ENCODE results near the gene PRDM16. TPM values are rescaled to one million over a fixed set of nuclear protein-coding genes. Genes with fewer than 3 reads are reported as not detected.

The PRDM16 gene
- total and polyA plus RNA-seq, 2 of the 13 experiments (the other 11 are each of a cell fraction or from before 2014, with no cell fraction given), result 0.15 to 0.81 TPM

DNA sequence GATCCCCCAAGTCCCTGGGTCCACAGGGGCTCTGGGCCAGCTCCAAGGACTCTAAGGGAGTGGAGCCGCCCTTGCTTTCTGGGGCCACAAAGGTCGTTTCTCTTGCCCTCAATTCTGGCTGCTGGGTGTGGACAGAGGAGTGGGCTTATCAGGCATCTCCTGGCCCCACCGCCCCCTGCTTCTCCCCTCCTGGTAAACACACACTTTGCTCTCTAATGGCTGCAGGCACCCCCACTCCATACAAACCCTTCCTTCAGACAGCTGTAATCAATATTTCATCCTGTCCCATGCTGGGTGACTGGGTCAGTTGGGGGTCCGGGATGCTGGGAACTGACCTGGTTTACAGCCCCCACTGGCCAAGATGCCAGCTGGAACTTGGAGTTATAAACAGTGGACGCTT, 67.5 kb downstream of the PRDM16 start (continued):
- TF ChIP-seq, protein P1, sequence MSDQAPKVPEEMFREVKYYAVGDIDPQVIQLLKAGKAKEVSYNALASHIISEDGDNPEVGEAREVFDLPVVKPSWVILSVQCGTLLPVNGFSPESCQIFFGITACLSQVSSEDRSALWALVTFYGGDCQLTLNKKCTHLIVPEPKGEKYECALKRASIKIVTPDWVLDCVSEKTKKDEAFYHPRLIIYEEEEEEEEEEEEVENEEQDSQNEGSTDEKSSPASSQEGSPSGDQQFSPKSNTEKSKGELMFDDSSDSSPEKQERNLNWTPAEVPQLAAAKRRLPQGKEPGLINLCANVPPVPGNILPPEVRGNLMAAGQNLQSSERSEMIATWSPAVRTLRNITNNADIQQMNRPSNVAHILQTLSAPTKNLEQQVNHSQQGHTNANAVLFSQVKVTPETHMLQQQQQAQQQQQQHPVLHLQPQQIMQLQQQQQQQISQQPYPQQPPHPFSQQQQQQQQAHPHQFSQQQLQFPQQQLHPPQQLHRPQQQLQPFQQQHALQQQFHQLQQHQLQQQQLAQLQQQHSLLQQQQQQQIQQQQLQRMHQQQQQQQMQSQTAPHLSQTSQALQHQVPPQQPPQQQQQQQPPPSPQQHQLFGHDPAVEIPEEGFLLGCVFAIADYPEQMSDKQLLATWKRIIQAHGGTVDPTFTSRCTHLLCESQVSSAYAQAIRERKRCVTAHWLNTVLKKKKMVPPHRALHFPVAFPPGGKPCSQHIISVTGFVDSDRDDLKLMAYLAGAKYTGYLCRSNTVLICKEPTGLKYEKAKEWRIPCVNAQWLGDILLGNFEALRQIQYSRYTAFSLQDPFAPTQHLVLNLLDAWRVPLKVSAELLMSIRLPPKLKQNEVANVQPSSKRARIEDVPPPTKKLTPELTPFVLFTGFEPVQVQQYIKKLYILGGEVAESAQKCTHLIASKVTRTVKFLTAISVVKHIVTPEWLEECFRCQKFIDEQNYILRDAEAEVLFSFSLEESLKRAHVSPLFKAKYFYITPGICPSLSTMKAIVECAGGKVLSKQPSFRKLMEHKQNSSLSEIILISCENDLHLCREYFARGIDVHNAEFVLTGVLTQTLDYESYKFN (CRISPR knock-in tag; conservative IDR thresholded peaks at IDR 0.05), result 0 out of 2 replicates have a peak, but pooled peaks have one; percentile 24

DNA sequence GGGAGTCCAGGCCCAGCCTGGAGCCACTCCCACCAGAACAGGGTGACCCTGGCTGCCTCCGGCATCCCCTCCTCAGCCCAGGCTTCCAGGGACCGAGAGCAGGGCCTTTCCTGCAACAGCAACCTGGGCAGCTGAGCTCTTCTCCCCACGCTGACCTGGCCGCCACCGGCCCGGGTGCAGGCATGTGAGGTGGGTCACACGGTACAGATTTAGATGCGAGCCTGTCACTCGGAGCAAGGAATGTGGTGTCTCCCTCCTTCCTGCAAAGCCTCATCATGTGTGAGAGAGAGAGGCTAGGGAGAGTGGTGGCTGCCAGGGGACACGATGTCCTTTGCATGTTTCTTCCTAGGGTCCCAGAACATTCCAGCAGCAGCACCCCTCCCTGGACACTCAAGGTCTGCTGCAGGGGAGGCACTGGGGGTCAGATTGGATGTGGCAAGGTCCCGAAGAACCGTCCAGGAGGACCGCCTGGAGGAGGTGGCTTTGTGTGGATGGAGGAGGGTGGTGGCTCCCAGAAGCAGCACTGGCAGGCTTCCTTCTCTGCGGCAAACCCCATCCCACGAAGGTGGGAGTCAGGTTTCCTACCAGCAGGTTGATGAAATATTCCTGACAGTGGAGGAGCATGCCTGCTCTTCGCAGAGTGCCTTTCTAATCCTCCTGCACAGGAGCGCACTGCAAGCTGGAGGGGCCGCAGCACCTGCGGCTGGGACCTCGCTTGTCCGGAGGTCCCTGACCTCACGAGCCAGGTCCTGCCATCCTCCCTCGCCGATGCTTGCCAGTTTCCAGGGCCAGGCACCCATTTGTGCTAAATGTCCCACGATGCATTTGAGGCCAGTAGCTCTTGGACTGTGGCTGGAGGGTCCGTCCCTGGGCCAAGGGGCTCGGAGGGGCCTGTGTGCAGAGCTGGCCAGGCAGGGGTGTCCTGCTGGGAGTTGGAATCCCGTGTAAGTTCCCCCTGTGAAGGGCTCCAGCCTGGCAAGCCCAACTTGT, 68.4 kb downstream of the PRDM16 start:
- TF ChIP-seq ZFX (CRISPR knock-in tag; IDR thresholded peaks at IDR 0.05; ENCODE audit: low read depth) (0 out of 2 replicates have a peak, but pooled peaks have one; percentile 34), ZNF160 (CRISPR knock-in tag; IDR thresholded peaks at IDR 0.05) (no peak), ZNF776 (CRISPR knock-in tag; IDR thresholded peaks at IDR 0.05) (no peak), SKI (IDR thresholded peaks at IDR 0.05; ENCODE audit: partially characterized antibody) (no peak), SP140L (CRISPR knock-in tag; IDR thresholded peaks at IDR 0.05; ENCODE audit: borderline replicate concordance) (no peak), ZMYM3 (CRISPR knock-in tag; IDR thresholded peaks at IDR 0.05) (peak; percentile 6; the same call in 1 of the 2 replicates)
- TF ChIP-seq, protein P2, sequence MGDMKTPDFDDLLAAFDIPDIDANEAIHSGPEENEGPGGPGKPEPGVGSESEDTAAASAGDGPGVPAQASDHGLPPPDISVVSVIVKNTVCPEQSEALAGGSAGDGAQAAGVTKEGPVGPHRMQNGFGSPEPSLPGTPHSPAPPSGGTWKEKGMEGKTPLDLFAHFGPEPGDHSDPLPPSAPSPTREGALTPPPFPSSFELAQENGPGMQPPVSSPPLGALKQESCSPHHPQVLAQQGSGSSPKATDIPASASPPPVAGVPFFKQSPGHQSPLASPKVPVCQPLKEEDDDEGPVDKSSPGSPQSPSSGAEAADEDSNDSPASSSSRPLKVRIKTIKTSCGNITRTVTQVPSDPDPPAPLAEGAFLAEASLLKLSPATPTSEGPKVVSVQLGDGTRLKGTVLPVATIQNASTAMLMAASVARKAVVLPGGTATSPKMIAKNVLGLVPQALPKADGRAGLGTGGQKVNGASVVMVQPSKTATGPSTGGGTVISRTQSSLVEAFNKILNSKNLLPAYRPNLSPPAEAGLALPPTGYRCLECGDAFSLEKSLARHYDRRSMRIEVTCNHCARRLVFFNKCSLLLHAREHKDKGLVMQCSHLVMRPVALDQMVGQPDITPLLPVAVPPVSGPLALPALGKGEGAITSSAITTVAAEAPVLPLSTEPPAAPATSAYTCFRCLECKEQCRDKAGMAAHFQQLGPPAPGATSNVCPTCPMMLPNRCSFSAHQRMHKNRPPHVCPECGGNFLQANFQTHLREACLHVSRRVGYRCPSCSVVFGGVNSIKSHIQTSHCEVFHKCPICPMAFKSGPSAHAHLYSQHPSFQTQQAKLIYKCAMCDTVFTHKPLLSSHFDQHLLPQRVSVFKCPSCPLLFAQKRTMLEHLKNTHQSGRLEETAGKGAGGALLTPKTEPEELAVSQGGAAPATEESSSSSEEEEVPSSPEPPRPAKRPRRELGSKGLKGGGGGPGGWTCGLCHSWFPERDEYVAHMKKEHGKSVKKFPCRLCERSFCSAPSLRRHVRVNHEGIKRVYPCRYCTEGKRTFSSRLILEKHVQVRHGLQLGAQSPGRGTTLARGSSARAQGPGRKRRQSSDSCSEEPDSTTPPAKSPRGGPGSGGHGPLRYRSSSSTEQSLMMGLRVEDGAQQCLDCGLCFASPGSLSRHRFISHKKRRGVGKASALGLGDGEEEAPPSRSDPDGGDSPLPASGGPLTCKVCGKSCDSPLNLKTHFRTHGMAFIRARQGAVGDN (CRISPR knock-in tag; IDR thresholded peaks at IDR 0.05), result peak; percentile 17; the same call in 1 of the 2 replicates
- no peak overlapping the region for H3K4me3 ChIP-seq (replicated peaks in 1 of 3; ENCODE audit: insufficient read depth in 1 of 3, low read depth in 2 of 3, low read length in 3 of 3)
- H4K20me1 ChIP-seq (ENCODE audit: insufficient read depth, low read length), result no peaks in the 10 kb centered on the region
- no peak for ATAC-seq
- ChIA-PET CTCF (ENCODE audit: low intra/inter-chr PET ratio, low total read pairs) (no interaction called here), POLR2A (no interaction called here)
- BruUV-seq (replicated peaks), result no TSS peak
- no peaks in the 10 kb centered on the region for H3K79me2 ChIP-seq (ENCODE audit: insufficient read depth, low read length)
- intact Hi-C loops (cut with micrococcal nuclease; ENCODE audit: unreplicated experiment) (no loop called here), in situ Hi-C loops (cut with HindIII; ENCODE audit: extremely low pct_ligation_motif_present, low pct_unique_long_range_greater_than_20kb) (no loop called here)
- no peak overlapping the region for H3K9ac ChIP-seq (ENCODE audit: insufficient read depth, low read depth, low read length)
- no peaks in the 10 kb centered on the region for H3K9me3 ChIP-seq (ENCODE audit: low read length)
- WGBS (ENCODE audit: low lambda C conversion rate), result 77% methylated on average over 14 of the region's 28 CpGs
- H2AFZ ChIP-seq (ENCODE audit: low read length), result no peak overlapping the region
- H3K36me3 ChIP-seq (replicated peaks in 1 of 2; ENCODE audit: control insufficient read depth in 1 of 2, insufficient read depth in 2 of 2, low read length in 2 of 2), result no peaks in the 10 kb centered on the region
- H3K27ac ChIP-seq (ENCODE audit: extremely low read length, insufficient read depth, low read length), result no peak overlapping the region
- H3K4me2 ChIP-seq (ENCODE audit: low read depth, low read length), result no peak overlapping the region
- FAIRE-seq, result no peak
- peaks cover 0 to 3% of the 10 kb centered on the region in 2 experiments; a peak in 2 of 5 replicates for H3K27me3 ChIP-seq (ENCODE audit: control insufficient read depth in 1 of 2, insufficient read depth in 2 of 2, low read length in 2 of 2)
- peaks cover 79% of the 10 kb centered on the region for H3K4me1 ChIP-seq (ENCODE audit: insufficient read depth, low read length)
- DNase-seq (ENCODE audit: low spot score), result no peak
